Esophagus muscularis mucosa (tissue), 2 donors: Measurements from ENCODE around the gene CCL13.

Source experiments
- EP300 ChIP-seq: sonication (generic); formaldehyde crosslinking; IDR thresholded peaks from one replicate; pipeline ENCODE4 v1.6.1; 2017; ENCODE audit warnings: antibody characterized with exemption
- POLR2A ChIP-seq: fragments of 450-650 bp; IDR thresholded peaks from one replicate; pipeline ENCODE4 v1.6.1; 2017; ENCODE audit warnings: antibody characterized with exemption, moderate library complexity, mild to moderate bottlenecking, low read depth

DNA sequence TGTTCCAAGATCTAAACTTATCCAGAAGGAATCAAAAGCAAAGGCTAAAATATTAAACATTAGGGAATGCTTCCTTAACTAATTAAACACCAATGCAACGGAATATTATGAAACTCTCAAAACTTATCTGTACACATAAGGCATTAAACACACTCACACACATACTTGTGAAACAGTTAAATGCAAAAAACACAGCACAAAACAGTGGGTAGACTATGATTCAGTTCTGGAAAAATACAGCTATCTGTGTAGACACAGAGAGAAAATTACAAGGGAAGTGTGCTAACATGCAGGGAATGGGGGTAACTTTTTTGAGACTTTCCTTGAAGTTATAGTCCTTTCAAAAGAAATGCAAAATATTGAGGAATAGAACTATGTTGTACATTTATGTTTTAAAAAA, 43.4 kb downstream of the CCL13 start:
- TF ChIP-seq POLR2A, result no peak
- TF ChIP-seq EP300, result no peak
